ENCODE results near the gene MGLL.

The MGLL gene

GRCh38 chr3:127708837-127709236, 113.5 kb downstream of the MGLL start:
- H3K27ac ChIP-seq (ENCODE audit: low read length) = no peak overlapping the region
- no peaks in the 10 kb centered on the region for H3K36me3 ChIP-seq (ENCODE audit: insufficient read depth, low read length)
- no peak for TF ChIP-seq EZH2 (IDR thresholded peaks at IDR 0.05; ENCODE audit: borderline replicate concordance, low read depth, low read length, severe bottlenecking)
- no peak for TF ChIP-seq CTCF (IDR thresholded peaks at IDR 0.05; ENCODE audit: borderline replicate concordance, extremely low read depth, low read length, poor library complexity, severe bottlenecking)
- H3K9me3 ChIP-seq (ENCODE audit: insufficient read depth, low read length, severe bottlenecking) = no peaks in the 10 kb centered on the region
- no peak overlapping the region for H3K4me3 ChIP-seq (ENCODE audit: low read depth in 1 of 2, low read length in 2 of 2)
- H2AFZ ChIP-seq (ENCODE audit: low read depth, low read length) = no peak overlapping the region
- ATAC-seq (ENCODE audit: insufficient read depth, low read depth) (no peak), DNase-seq (no peak)
- no peaks in the 10 kb centered on the region for H4K20me1 ChIP-seq (ENCODE audit: insufficient read depth, low read length)
- H3K4me1 ChIP-seq (ENCODE audit: insufficient read depth, low read length) = no peaks in the 10 kb centered on the region
- H3K79me2 ChIP-seq (ENCODE audit: insufficient read depth, low read length) = no peaks in the 10 kb centered on the region
- no peak overlapping the region for H3K9ac ChIP-seq (ENCODE audit: low read depth, low read length)
- H3K4me2 ChIP-seq (ENCODE audit: insufficient read depth, low read length) = no peak overlapping the region
- no peaks in the 10 kb centered on the region for H3K27me3 ChIP-seq (ENCODE audit: insufficient read depth, low read length, poor library complexity)

- no peak overlapping the region for H3K27ac ChIP-seq (ENCODE audit: low read length)
- no peaks in the 10 kb centered on the region for H4K20me1 ChIP-seq (ENCODE audit: insufficient read depth, low read length)
- no peaks in the 10 kb centered on the region for H3K9me3 ChIP-seq (ENCODE audit: insufficient read depth, low read length, severe bottlenecking)
- H3K9ac ChIP-seq (ENCODE audit: low read depth, low read length) = no peak overlapping the region
- H2AFZ ChIP-seq (ENCODE audit: low read depth, low read length) = no peak overlapping the region
- H3K4me1 ChIP-seq (ENCODE audit: insufficient read depth, low read length) = no peaks in the 10 kb centered on the region
- H3K36me3 ChIP-seq (ENCODE audit: insufficient read depth, low read length) = no peaks in the 10 kb centered on the region
- H3K4me3 ChIP-seq (ENCODE audit: low read depth in 1 of 2, low read length in 2 of 2) = no peak overlapping the region
- TF ChIP-seq EZH2 (IDR thresholded peaks at IDR 0.05; ENCODE audit: borderline replicate concordance, low read depth, low read length, severe bottlenecking) (no peak), CTCF (IDR thresholded peaks at IDR 0.05; ENCODE audit: borderline replicate concordance, extremely low read depth, low read length, poor library complexity, severe bottlenecking) (no peak)
- DNase-seq = no peak
- no peak for ATAC-seq (ENCODE audit: insufficient read depth, low read depth)
- H3K4me2 ChIP-seq (ENCODE audit: insufficient read depth, low read length) = no peak overlapping the region
- no peaks in the 10 kb centered on the region for H3K79me2 ChIP-seq (ENCODE audit: insufficient read depth, low read length)
- no peaks in the 10 kb centered on the region for H3K27me3 ChIP-seq (ENCODE audit: insufficient read depth, low read length, poor library complexity)
These were observed 114.4 kb downstream of the MGLL start for GRCh38 chr3:127707851-127708411.

GRCh38 chr3:127706785-127707351, 115.4 kb downstream of the MGLL start:
- Histone ChIP-seq H3K9ac (ENCODE audit: low read depth, low read length) (no peak overlapping the region), H3K9me3 (ENCODE audit: insufficient read depth, low read length, severe bottlenecking) (no peaks in the 10 kb centered on the region), H3K27me3 (ENCODE audit: insufficient read depth, low read length, poor library complexity) (no peaks in the 10 kb centered on the region), H3K4me1 (ENCODE audit: insufficient read depth, low read length) (no peaks in the 10 kb centered on the region), H3K36me3 (ENCODE audit: insufficient read depth, low read length) (no peaks in the 10 kb centered on the region), H3K4me2 (ENCODE audit: insufficient read depth, low read length) (no peak overlapping the region), H2AFZ (ENCODE audit: low read depth, low read length) (no peak overlapping the region), H4K20me1 (ENCODE audit: insufficient read depth, low read length) (no peaks in the 10 kb centered on the region), H3K79me2 (ENCODE audit: insufficient read depth, low read length) (no peaks in the 10 kb centered on the region), H3K27ac (ENCODE audit: low read length) (no peak overlapping the region), H3K4me3 (ENCODE audit: low read depth in 1 of 2, low read length in 2 of 2) (no peak overlapping the region)
- TF ChIP-seq EZH2 (IDR thresholded peaks at IDR 0.05; ENCODE audit: borderline replicate concordance, low read depth, low read length, severe bottlenecking) (no peak), CTCF (IDR thresholded peaks at IDR 0.05; ENCODE audit: borderline replicate concordance, extremely low read depth, low read length, poor library complexity, severe bottlenecking) (no peak)
- no peak for DNase-seq
- ATAC-seq (ENCODE audit: insufficient read depth, low read depth) = no peak
